Mucosa of stomach (tissue), 1 donor: ENCODE data around the gene GSG1L.

ENCODE experiments used
- H3K27me3 ChIP-seq: one replicate; pipeline ENCODE4 v1.7.0; 2013; ENCODE audit warnings: mild to moderate bottlenecking, low read length; ENCODE audit not compliant: control insufficient read depth, insufficient read depth
- H3K36me3 ChIP-seq: one replicate; pipeline ENCODE4 v1.7.0; 2013; ENCODE audit warnings: low read length; ENCODE audit not compliant: control insufficient read depth, insufficient read depth
- H3K4me1 ChIP-seq: one replicate; pipeline ENCODE4 v1.7.0; 2013; ENCODE audit warnings: mild to moderate bottlenecking, low read length; ENCODE audit not compliant: control insufficient read depth, insufficient read depth
- H3K4me3 ChIP-seq: one replicate; pipeline ENCODE4 v1.7.0; 2013; ENCODE audit warnings: low read length
- H3K9ac ChIP-seq: one replicate; pipeline ENCODE4 v1.7.0; 2013; ENCODE audit warnings: mild to moderate bottlenecking, low read length, moderate library complexity
- H3K9me3 ChIP-seq: one replicate; pipeline ENCODE4 v1.7.0; 2013; ENCODE audit warnings: mild to moderate bottlenecking, low read length, moderate library complexity; ENCODE audit not compliant: control insufficient read depth
- donor health status: Pancreatic carcinoma.

Gene GSG1L

GRCh38 chr16:27965801-27966200 lies 97.7 kb downstream of the GSG1L start:
- H3K4me1 ChIP-seq = no peaks in the 10 kb centered on the region
- H3K36me3 ChIP-seq = no peaks in the 10 kb centered on the region
- H3K9ac ChIP-seq = no peak overlapping the region
- no peak overlapping the region for H3K4me3 ChIP-seq
- H3K9me3 ChIP-seq = no peaks in the 10 kb centered on the region
- no peaks in the 10 kb centered on the region for H3K27me3 ChIP-seq

- Histone ChIP-seq H3K9ac (no peak overlapping the region), H3K4me1 (peaks cover 4% of the 10 kb centered on the region), H3K4me3 (no peak overlapping the region), H3K27me3 (no peaks in the 10 kb centered on the region), H3K36me3 (no peaks in the 10 kb centered on the region), H3K9me3 (no peaks in the 10 kb centered on the region)
Observed at GRCh38 chr16:27963471-27963965, 100.0 kb downstream of the GSG1L start.

GRCh38 chr16:27962197-27962596 lies 101.3 kb downstream of the GSG1L start:
- Histone ChIP-seq H3K9ac (no peak overlapping the region), H3K36me3 (no peaks in the 10 kb centered on the region), H3K4me1 (peaks cover 4% of the 10 kb centered on the region), H3K4me3 (no peak overlapping the region), H3K27me3 (no peaks in the 10 kb centered on the region), H3K9me3 (no peaks in the 10 kb centered on the region)

- Histone ChIP-seq H3K36me3 (no peaks in the 10 kb centered on the region), H3K4me1 (peaks cover 4% of the 10 kb centered on the region), H3K9me3 (no peaks in the 10 kb centered on the region), H3K9ac (no peak overlapping the region), H3K27me3 (no peaks in the 10 kb centered on the region), H3K4me3 (no peak overlapping the region)
Observed at GRCh38 chr16:27961296-27961620, 102.3 kb downstream of the GSG1L start.

GRCh38 chr16:27960619-27961295 lies 102.8 kb downstream of the GSG1L start:
- no peaks in the 10 kb centered on the region for H3K36me3 ChIP-seq
- no peaks in the 10 kb centered on the region for H3K9me3 ChIP-seq
- peaks cover 4% of the 10 kb centered on the region for H3K4me1 ChIP-seq
- H3K4me3 ChIP-seq = no peak overlapping the region
- H3K9ac ChIP-seq = no peak overlapping the region
- H3K27me3 ChIP-seq = no peaks in the 10 kb centered on the region

- Histone ChIP-seq H3K27me3 (no peaks in the 10 kb centered on the region), H3K9ac (no peak overlapping the region), H3K4me1 (peaks cover 4% of the 10 kb centered on the region), H3K9me3 (no peaks in the 10 kb centered on the region), H3K36me3 (no peaks in the 10 kb centered on the region), H3K4me3 (no peak overlapping the region)
Observed at GRCh38 chr16:27959914-27960313, 103.6 kb downstream of the GSG1L start.

GRCh38 chr16:27954191-27954590 lies 109.3 kb downstream of the GSG1L start:
- no peaks in the 10 kb centered on the region for H3K4me1 ChIP-seq
- H3K9me3 ChIP-seq = no peaks in the 10 kb centered on the region
- H3K4me3 ChIP-seq = no peak overlapping the region
- H3K36me3 ChIP-seq = no peaks in the 10 kb centered on the region
- no peak overlapping the region for H3K9ac ChIP-seq
- H3K27me3 ChIP-seq = no peaks in the 10 kb centered on the region

- no peaks in the 10 kb centered on the region for H3K36me3 ChIP-seq
- H3K9ac ChIP-seq = no peak overlapping the region
- H3K9me3 ChIP-seq = no peaks in the 10 kb centered on the region
- H3K27me3 ChIP-seq = no peaks in the 10 kb centered on the region
- H3K4me3 ChIP-seq = no peak overlapping the region
- H3K4me1 ChIP-seq = no peaks in the 10 kb centered on the region
Observed at GRCh38 chr16:27952811-27953210, 110.7 kb downstream of the GSG1L start.

GRCh38 chr16:27951489-27952120 lies 111.9 kb downstream of the GSG1L start:
- Histone ChIP-seq H3K4me1 (no peaks in the 10 kb centered on the region), H3K36me3 (no peaks in the 10 kb centered on the region), H3K9ac (no peak overlapping the region), H3K27me3 (no peaks in the 10 kb centered on the region), H3K9me3 (no peaks in the 10 kb centered on the region), H3K4me3 (no peak overlapping the region)

GRCh38 chr16:27950206-27950887 lies 113.2 kb downstream of the GSG1L start:
- Histone ChIP-seq H3K36me3 (no peaks in the 10 kb centered on the region), H3K4me1 (no peaks in the 10 kb centered on the region), H3K4me3 (no peak overlapping the region), H3K27me3 (no peaks in the 10 kb centered on the region), H3K9ac (no peak overlapping the region), H3K9me3 (no peaks in the 10 kb centered on the region)

GRCh38 chr16:27947696-27948095 lies 115.8 kb downstream of the GSG1L start:
- H3K9me3 ChIP-seq = no peaks in the 10 kb centered on the region
- no peak overlapping the region for H3K9ac ChIP-seq
- H3K36me3 ChIP-seq = no peaks in the 10 kb centered on the region
- no peak overlapping the region for H3K4me3 ChIP-seq
- peaks cover 4% of the 10 kb centered on the region for H3K27me3 ChIP-seq
- H3K4me1 ChIP-seq = no peaks in the 10 kb centered on the region

- Histone ChIP-seq H3K9me3 (no peaks in the 10 kb centered on the region), H3K27me3 (peaks cover 4% of the 10 kb centered on the region), H3K9ac (no peak overlapping the region), H3K4me1 (no peaks in the 10 kb centered on the region), H3K4me3 (no peak overlapping the region), H3K36me3 (no peaks in the 10 kb centered on the region)
Observed at GRCh38 chr16:27945233-27945973, 118.1 kb downstream of the GSG1L start.
